Esophagus muscularis mucosa (tissue), 4 donors: Measurements from ENCODE around the gene MAN2A1.

Experiments
- CTCF ChIP-seq, 3 experiments: fragments of 200-600 bp in 2 of 3; fragments of 450-650 bp in 1 of 3; sonication (generic) in 2 of 3; IDR thresholded peaks; one replicate each; pipeline ENCODE4 v1.5.1; 2017 to 2019; ENCODE audit warnings: antibody characterized with exemption in 3 of 3, mild to moderate bottlenecking in 2 of 3, moderate library complexity in 1 of 3
- EP300 ChIP-seq: sonication (generic); formaldehyde crosslinking; IDR thresholded peaks from one replicate; pipeline ENCODE4 v1.6.1; 2017; ENCODE audit warnings: antibody characterized with exemption
- POLR2A ChIP-seq: fragments of 450-650 bp; IDR thresholded peaks from one replicate; pipeline ENCODE4 v1.6.1; 2017; ENCODE audit warnings: antibody characterized with exemption, moderate library complexity, mild to moderate bottlenecking, low read depth
- POLR2AphosphoS5 ChIP-seq, 2 donors: sonication (generic); formaldehyde crosslinking; IDR thresholded peaks; one replicate each; pipeline ENCODE4 v1.6.1; 2017; ENCODE audit warnings: antibody characterized with exemption in 2 of 2

DNA sequence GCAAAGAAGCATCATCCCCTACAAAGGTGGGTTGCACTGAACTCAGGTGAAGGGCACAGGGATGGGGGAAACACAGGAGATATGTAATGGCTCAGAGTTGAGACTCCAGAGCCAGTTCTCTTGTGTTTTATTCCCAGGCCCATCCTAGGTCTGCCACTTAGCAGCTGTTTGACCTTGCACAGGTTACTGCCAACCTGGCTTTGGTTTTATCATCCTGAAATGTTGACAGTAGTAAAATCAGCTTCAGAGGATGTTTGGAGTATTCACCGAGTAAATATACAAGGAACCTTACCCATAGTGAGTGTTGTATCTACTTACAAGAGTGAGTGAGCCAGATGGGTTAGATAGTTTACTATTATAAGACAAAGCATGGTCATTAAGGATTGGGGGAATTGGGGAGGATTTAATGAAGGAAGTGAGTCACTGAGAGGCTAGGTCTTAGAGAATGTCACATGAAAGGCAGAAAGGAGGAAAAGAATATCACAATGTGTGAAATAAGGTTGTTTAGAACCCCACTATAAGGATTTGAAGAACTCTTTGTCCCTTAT, 141.3 kb downstream of the MAN2A1 start:
- TF ChIP-seq CTCF (IDR thresholded peaks at IDR 0.05) (no peak), POLR2A (no peak), EP300 (no peak), POLR2AphosphoS5 (IDR thresholded peaks at IDR 0.05) (no peak)
